NCI-H146 treated with DMSO at 0.1 percent for 48 hours (cell line): ENCODE data around the gene CTBP2.

Source experiments
- DNase-seq: peaks from one replicate; lab custom pipeline; 2025; ENCODE audit not compliant: unreplicated experiment; lab: John Stamatoyannopoulos, UW

The CTBP2 gene

GRCh38 chr10:125107166-125107949 lies 53.0 kb downstream of the CTBP2 start:
- no peak for DNase-seq

DNA sequence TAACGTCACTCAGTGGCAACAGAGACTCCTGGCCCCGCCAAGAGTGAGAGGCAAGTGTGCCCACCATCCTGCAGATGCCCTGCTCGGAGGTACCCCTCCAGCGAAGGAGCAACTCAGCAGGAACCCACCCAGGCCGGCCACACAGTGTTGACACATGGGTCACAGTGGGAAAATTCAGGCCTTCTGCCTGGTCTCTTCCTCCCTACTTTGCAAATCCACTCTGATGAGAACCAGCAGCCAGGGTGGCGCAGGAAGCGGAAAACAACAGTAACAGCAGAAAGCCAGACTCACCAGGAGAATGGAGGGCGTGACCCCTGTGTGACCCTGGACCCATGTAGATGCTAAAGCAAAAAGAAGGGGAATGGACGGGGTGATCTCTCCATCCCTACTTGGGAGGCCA lies 53.8 kb downstream of the CTBP2 start:
- DNase-seq: no peak

DNA sequence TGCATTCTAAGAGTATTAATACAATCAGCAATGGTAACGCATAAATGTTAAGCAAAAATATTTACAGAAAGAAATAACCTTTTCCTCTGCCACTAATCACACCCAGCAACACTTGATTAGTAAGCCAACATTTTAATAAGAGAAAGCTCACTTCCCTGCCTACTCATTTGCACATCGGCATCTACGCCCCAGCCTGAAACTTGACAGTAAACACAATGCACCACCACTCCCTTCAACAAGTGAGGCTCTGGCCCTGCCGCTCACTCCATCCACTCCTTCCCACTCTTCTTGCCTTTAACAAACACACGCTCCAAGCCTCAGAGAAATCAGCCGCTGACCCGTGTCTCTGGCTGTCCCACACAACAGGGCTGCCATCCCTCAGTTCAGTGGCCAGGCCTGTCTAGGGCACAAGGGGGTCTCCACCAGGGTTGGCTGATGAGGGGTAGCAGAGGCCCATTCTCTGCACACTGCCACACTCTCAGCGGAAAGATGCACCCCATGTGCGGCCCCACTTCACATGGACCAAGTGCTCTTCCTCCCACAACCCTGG lies 54.6 kb downstream of the CTBP2 start:
- no peak for DNase-seq

- DNase-seq: no peak
Measured at GRCh38 chr10:125105155-125105554, 55.2 kb downstream of the CTBP2 start.

DNA sequence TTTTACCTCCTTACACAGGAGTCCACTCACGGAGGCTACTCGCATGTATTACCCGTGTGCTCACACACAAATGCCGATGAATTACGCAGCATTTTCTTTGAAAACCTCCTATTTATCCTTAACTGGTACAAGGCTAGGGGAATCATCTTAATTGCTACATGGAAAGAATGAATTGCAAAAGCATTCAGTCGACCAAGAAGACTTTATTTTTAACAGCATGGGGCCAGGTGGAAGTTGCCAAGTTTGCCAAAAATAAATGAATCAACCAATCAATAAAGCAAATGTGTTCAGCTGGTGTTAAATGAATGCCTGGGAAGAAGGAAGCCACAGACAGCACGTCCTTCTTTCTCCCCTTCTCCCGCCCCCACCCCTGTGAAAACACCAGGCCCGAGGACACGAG lies 55.8 kb downstream of the CTBP2 start:
- DNase-seq: peak; percentile 63

DNA sequence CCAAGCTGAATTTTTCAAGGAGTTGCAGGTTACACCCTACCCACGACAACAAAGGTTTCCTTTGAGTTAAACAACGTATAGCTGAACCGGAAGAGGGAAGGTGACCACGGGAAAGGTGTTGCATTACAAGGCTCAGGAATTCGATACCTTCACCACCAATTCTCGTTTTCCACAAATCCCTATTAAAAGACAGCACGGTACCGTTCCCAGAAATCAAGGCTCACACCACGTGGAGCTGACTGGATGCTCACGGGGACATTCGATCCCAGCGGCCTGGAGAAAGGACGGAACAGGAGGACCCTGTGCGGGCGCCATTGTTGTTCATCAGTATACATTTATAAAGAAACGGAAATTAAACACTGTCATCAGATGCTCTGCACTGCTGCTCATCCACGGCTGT lies 56.4 kb downstream of the CTBP2 start:
- DNase-seq: peak; percentile 9

GRCh38 chr10:125103466-125103865 lies 56.9 kb downstream of the CTBP2 start:
- no peak for DNase-seq

DNA sequence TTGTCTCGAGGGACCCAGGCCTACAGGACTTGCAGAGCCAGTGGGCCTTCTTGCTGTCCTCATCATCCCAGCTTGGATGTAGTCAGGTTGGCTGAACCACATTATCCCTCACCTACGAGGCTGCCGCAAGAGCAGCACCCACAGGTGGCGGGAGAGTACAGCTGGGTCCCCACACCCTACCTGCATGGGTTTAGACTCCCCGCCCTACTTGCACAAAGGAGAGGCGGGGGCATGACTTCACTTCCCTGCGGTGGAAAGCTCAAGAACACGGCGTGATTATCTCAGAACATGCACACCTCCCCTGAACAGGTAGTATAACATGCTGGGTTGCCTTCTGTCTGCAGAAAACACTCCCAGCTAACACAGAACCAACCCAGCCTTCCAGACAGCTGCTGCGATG lies 57.5 kb downstream of the CTBP2 start:
- DNase-seq: no peak

DNA sequence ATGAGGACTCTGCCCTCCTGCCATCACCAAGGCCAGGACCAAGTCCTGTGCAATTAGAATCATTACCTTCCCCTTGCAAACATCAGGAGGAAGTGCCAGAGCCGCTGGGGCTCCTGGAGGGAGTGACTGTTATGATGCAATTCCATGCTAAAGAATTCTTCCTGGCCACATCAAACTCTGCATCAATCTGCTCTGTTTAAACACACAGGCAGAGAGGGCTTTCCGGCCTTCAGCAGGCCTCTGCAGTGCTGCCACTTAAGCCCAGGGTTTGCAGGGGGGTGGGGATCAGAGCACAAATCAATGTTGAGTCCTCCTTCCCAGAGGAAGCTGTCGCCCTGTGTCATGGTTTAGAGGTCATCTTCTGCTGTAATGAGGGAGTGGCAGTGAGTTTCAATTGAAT lies 58.1 kb downstream of the CTBP2 start:
- no peak for DNase-seq

- no peak for DNase-seq
Measured at GRCh38 chr10:125101581-125101980, 58.8 kb downstream of the CTBP2 start.

DNA sequence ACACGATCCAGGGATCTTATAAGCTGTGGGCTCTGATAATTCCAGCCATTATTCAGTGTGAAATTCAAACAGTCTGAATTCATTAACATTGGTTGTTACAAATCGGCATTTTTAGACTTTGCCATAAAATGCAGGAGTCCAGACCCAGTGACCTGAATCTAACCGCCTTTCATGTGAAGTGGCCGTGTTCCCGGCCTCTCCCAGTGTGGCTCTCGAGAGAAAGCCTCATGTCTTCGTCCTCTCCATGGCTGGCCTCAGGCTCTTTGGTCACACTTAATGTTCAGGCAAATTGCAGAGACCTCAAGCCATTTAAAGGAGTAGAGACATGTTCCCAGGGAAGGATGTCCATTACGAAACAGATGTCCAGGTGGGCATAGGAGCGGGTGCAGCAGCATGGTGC lies 59.3 kb downstream of the CTBP2 start:
- no peak for DNase-seq

- no peak for DNase-seq
Measured at GRCh38 chr10:125097409-125098070, 62.8 kb downstream of the CTBP2 start.

- DNase-seq: no peak
Measured at GRCh38 chr10:125096975-125097374, 63.4 kb downstream of the CTBP2 start.

GRCh38 chr10:125096371-125096770 lies 64.0 kb downstream of the CTBP2 start:
- DNase-seq: no peak

GRCh38 chr10:125095776-125096175 lies 64.6 kb downstream of the CTBP2 start:
- no peak for DNase-seq

DNA sequence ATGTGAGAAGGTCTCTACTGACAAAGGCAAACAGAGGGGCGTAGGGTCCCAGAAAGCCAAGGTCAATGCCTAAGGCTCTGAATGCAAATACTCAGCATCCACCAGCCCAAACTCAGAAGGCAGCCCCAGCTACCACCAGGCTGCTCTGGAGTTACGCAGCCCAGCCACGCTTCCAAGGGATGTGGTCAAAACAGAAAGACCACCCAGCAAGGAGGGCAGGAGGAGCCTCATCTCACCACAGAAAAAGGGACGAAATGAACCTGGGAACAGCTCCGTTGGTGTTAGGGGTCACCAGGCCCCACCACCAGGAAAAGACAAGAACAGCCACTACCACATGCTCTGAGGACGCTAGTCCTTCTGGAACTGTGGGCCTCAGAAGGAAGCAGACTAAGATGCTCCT lies 65.1 kb downstream of the CTBP2 start:
- no peak for DNase-seq

DNA sequence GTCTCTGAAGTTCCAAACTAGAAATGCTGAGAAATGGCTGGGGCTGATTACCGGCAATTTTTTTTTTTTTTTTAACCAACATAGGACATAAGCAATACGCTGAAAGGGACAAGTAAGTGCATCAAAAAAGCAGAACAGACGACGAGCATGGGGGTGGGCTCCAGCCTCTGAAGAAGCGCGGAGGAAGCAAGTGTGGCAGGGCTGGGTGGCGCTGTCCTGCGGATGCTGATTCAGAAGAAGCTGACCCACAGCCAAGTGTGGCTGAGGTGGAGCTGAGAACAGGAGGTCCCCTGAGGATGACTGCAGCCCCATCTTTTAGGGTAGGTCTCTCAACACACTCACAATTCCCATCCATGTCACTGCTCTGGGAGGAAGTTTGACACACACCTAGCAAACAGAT lies 65.6 kb downstream of the CTBP2 start:
- no peak for DNase-seq

- no peak for DNase-seq
Measured at GRCh38 chr10:125093974-125094705, 66.2 kb downstream of the CTBP2 start.

GRCh38 chr10:125093199-125093973 lies 67.0 kb downstream of the CTBP2 start:
- DNase-seq: no peak

DNA sequence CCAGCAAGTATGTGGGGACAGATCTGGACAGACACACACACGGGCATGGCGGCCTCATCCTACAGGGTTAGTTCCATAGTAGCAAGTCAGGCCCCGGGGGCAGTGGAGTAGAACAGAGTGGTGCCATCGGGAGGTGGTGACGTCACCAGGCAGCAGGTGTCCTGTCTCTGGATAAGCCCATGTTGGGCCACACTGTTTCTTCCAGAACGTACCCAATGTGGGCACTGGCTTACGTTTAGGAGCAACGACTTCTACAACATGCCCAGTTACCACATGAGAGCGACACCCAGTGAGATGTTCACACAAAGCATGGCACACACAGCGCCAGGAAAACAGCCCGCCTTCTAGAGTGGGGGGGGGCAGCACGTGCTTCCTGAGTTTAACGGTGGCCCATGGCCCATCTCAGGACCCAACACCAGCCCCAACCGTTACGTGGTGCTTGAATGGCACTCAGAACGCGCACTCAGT lies 67.8 kb downstream of the CTBP2 start:
- DNase-seq: no peak

- DNase-seq: no peak
Measured at GRCh38 chr10:125091891-125092290, 68.5 kb downstream of the CTBP2 start.
